Testis (tissue), 3 donors: Measurements from ENCODE around the gene CFAP20. TPM values are rescaled to one million over a fixed set of nuclear protein-coding genes. Genes with fewer than 3 reads are reported as not detected.
A peak's percentile ranks its signal among the peaks of the same experiment; 100 is the strongest.

Source experiments
- DNase-seq: peaks from one replicate; pipeline ENCODE4 v3.0.0-alpha.2; 2019
- H3K27ac ChIP-seq, 2 donors: fragments of 200-600 bp; sonication (generic); one replicate each; pipeline ENCODE4 v1.5.1; 2019
- H3K27me3 ChIP-seq: fragments of 200-600 bp; sonication (generic); one replicate; pipeline ENCODE4 v1.5.1; 2019
- H3K36me3 ChIP-seq: fragments of 200-600 bp; sonication (generic); one replicate; pipeline ENCODE4 v1.5.1; 2017; ENCODE audit warnings: low read depth; ENCODE audit errors: missing control alignments
- H3K4me1 ChIP-seq: fragments of 200-600 bp; sonication (generic); one replicate; pipeline ENCODE4 v1.5.1; 2019
- H3K4me3 ChIP-seq, 2 donors: fragments of 200-600 bp; sonication (generic); one replicate each; pipeline ENCODE4 v1.5.1; 2017 to 2019
- H3K9me3 ChIP-seq: fragments of 200-600 bp; sonication (generic); one replicate; pipeline ENCODE4 v1.5.1; 2017
- CTCF ChIP-seq, 3 experiments: fragments of 450-650 bp in 2 of 3; fragments of 200-600 bp in 1 of 3; sonication (generic) in 1 of 3; IDR thresholded peaks; one replicate each; pipeline ENCODE4 v1.5.1; 2016 to 2019; ENCODE audit warnings: antibody characterized with exemption in 3 of 3, mild to moderate bottlenecking in 2 of 3, moderate library complexity in 1 of 3
- POLR2A ChIP-seq: fragments of 450-650 bp; IDR thresholded peaks from one replicate; pipeline ENCODE4 v1.6.1; 2017; ENCODE audit warnings: antibody characterized with exemption, mild to moderate bottlenecking, moderate library complexity
- WGBS, 2 donors: methylation state at CpG; one replicate each; pipeline ENCODE4 v1.1.5; 2018; 5-methylcytosine and 5-hydroxymethylcytosine counted together
- intact Hi-C: fragments of 100-400 bp; cut with DNase I; formaldehyde crosslinking; loops from one replicate; pipeline ENCODE4 v1.15.1; 2023; ENCODE audit warnings: low total_unique reads
- polyA plus RNA-seq: library from polyadenylated mRNA; stranded (reverse); fragments of 350-450 nt; fragmentation: Illumina TruSeq; extraction: RNeasy Lipid Tissue Mini Kit (QIAGEN cat#74804); gene quantifications from one replicate; pipeline ENCODE4 v1.2.3, GENCODE V29; 2014; ENCODE audit warnings: low read depth, low replicate concordance; ENCODE audit not compliant: insufficient read depth
- total RNA-seq, 2 donors: library from RNA; depleted of rRNA; stranded (reverse); fragments of >200 nt; gene quantifications; one replicate each; pipeline ENCODE4 v1.2.3, GENCODE V29; 2016

CFAP20 gene
- total and polyA plus RNA-seq, 3 donors from 2014 or later: 91.5 to 98.6 (median 92.4) TPM

DNA sequence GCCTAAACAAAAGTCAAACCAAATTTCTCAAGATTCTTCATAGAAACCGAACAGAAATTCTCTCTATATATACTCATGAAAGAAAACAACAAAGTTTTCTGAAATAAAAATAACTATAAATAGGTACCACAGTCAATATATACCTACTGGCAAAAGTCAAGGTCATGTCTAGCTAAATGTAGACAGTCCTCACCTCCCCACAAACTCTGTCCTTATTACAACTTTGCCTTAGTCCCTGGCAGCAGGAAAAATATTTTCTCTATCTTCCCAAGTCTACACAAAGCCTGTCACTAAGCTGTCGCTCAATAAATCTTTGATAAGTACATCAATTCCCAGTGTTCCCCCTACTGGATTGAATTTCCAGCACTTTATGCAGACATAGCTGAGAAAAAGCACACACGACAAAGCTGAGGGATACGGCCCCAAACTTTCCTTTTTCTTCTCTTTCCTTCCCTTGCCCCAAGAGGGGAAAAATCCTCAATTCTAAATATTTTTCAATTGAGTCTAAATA, 2.7 kb downstream of the CFAP20 start:
- Histone ChIP-seq H3K4me3 (no peak overlapping the region), H3K4me1 (peaks cover 37% of the 10 kb centered on the region), H3K27ac (peak overlapping the region in 1 of 2 donors; percentile 53), H3K27me3 (no peaks in the 10 kb centered on the region), H3K9me3 (no peaks in the 10 kb centered on the region), H3K36me3 (no peaks in the 10 kb centered on the region)
- no peak for DNase-seq
- WGBS, 2 donors: 32 to 38% methylated on average over 4 of the region's 4 CpGs
- TF ChIP-seq POLR2A (no peak), CTCF (IDR thresholded peaks at IDR 0.05) (no peak)
- intact Hi-C loops: no loop called here

- no peaks in the 10 kb centered on the region for H3K27me3 ChIP-seq
- no peak for DNase-seq
- H3K27ac ChIP-seq: peak overlapping the region in 1 of 2 donors; percentile 53
- no peaks in the 10 kb centered on the region for H3K9me3 ChIP-seq
- intact Hi-C loops: no loop called here
- H3K4me1 ChIP-seq: peaks cover 44% of the 10 kb centered on the region
- no peak overlapping the region for H3K4me3 ChIP-seq
- no peaks in the 10 kb centered on the region for H3K36me3 ChIP-seq
- 62 to 63% methylated on average over 10 of the region's 10 CpGs for WGBS, 2 donors
- TF ChIP-seq POLR2A (no peak), CTCF (IDR thresholded peaks at IDR 0.05) (no peak)
Measured at GRCh38 chr16:58125781-58126335, 3.3 kb downstream of the CFAP20 start.

GRCh38 chr16:58125041-58125440, 4.1 kb downstream of the CFAP20 start:
- WGBS, 2 donors: 54 to 62% methylated on average over 4 of the region's 4 CpGs
- no peak overlapping the region for H3K27ac ChIP-seq
- H3K4me1 ChIP-seq: peaks cover 52% of the 10 kb centered on the region

DNA sequence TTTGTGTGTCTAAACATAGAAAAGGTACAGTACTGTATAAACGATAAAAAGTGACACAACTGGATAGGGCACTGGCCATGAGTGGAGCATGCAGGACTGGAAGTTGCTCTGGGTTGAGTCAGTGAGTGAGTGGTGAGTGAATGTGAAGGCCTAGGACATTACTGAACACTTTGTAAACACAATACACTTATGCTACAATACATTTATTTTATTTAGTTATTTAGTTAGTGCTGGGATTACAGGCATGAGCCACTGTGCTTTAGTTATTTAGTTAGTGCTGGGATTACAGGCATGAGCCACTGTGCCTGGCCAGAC, 4.6 kb downstream of the CFAP20 start:
- 44 to 47% methylated on average over 1 of the region's 1 CpG for WGBS, 2 donors
- intact Hi-C loops: loop anchor here (5.0 kb wide), 1 partner anchor 97 kb away; the partner anchor contains the start of gene MMP15
- peak overlapping the region in 1 of 2 donors; percentile 12 for H3K27ac ChIP-seq

More at GRCh38 chr16:58125041-58125440, 4.1 kb downstream of the CFAP20 start:
- Histone ChIP-seq H3K9me3 (no peaks in the 10 kb centered on the region), H3K27me3 (no peaks in the 10 kb centered on the region), H3K4me3 (no peak overlapping the region), H3K36me3 (no peaks in the 10 kb centered on the region)
- no peak for DNase-seq
- TF ChIP-seq CTCF (IDR thresholded peaks at IDR 0.05) (no peak), POLR2A (no peak)
- intact Hi-C loops: no loop called here

More for the DNA sequence above, 4.6 kb downstream of the CFAP20 start:
- peaks cover 57% of the 10 kb centered on the region for H3K4me1 ChIP-seq
- no peak overlapping the region for H3K4me3 ChIP-seq
- TF ChIP-seq CTCF (IDR thresholded peaks at IDR 0.05): no peak
- no peak for TF ChIP-seq POLR2A
- no peaks in the 10 kb centered on the region for H3K27me3 ChIP-seq
- H3K9me3 ChIP-seq: no peaks in the 10 kb centered on the region
- H3K36me3 ChIP-seq: no peaks in the 10 kb centered on the region
- DNase-seq: no peak
